Lower leg skin (tissue), 3 donors: ENCODE measurements around the gene INTS3.

Source experiments
- CTCF ChIP-seq, 3 donors: fragments of 450-650 bp; IDR thresholded peaks; one replicate each; pipeline ENCODE4 v1.5.1; 2016; ENCODE audit warnings: antibody characterized with exemption in 3 of 3, mild to moderate bottlenecking in 3 of 3, moderate library complexity in 2 of 3
- POLR2A ChIP-seq, 2 donors: fragments of 450-650 bp; IDR thresholded peaks; one replicate each; pipeline ENCODE4 v1.6.1; 2016 to 2017; ENCODE audit warnings: antibody characterized with exemption in 2 of 2, mild to moderate bottlenecking in 1 of 2, moderate library complexity in 1 of 2

GRCh38 chr1:153727463-153728304 is at the start of gene INTS3:
- no peak for TF ChIP-seq CTCF (IDR thresholded peaks at IDR 0.05)
- no peak for TF ChIP-seq POLR2A (IDR thresholded peaks at IDR 0.05)
